Measurements from ENCODE around the gene SYT15.
"Not testable (repeated sequence)": the region's sequence is repeated elsewhere in the genome, so short reads cannot be mapped to it uniquely, and the experiment has no call there.

SYT15 gene

GRCh38 chr10:46578474-46579178 is at the start of gene SYT15:
Gene SYT15 (plus strand): TSS chr10:46579128. CDS start chr10:46579169, 41 bp downstream.
- DNase-seq, result not testable (repeated sequence)

GRCh38 chr10:46529742-46530141 is 49.2 kb upstream of the SYT15 start:
- DNase-seq, result not testable (repeated sequence)

- DNase-seq, result no peak
Measured at GRCh38 chr10:46530249-46531186, 48.4 kb upstream of the SYT15 start.

- DNase-seq, result not testable (repeated sequence)
Measured at GRCh38 chr10:46532256-46532655, 46.7 kb upstream of the SYT15 start.

GRCh38 chr10:46534828-46535524 is 44.0 kb upstream of the SYT15 start:
- no peak for DNase-seq

GRCh38 chr10:46536171-46536570 is 42.8 kb upstream of the SYT15 start:
- DNase-seq, result no peak

- DNase-seq, result no peak
Measured at GRCh38 chr10:46536781-46537180, 42.1 kb upstream of the SYT15 start.

- no peak for DNase-seq
Measured at GRCh38 chr10:46537309-46537708, 41.6 kb upstream of the SYT15 start.

GRCh38 chr10:46538155-46538554 is 40.8 kb upstream of the SYT15 start:
- DNase-seq, result no peak

GRCh38 chr10:46538717-46539426 is 40.1 kb upstream of the SYT15 start:
- no peak for DNase-seq

GRCh38 chr10:46539596-46540411 is 39.1 kb upstream of the SYT15 start:
- no peak for DNase-seq

- DNase-seq, result no peak
Measured at GRCh38 chr10:46540412-46541016, 38.4 kb upstream of the SYT15 start.

- no peak for DNase-seq
Measured at GRCh38 chr10:46541017-46541661, 37.8 kb upstream of the SYT15 start.

GRCh38 chr10:46541735-46542566 is 37.0 kb upstream of the SYT15 start:
- DNase-seq, result no peak

GRCh38 chr10:46542567-46543465 is 36.1 kb upstream of the SYT15 start:
- DNase-seq, result no peak

GRCh38 chr10:46543466-46544377 is 35.2 kb upstream of the SYT15 start:
- DNase-seq, result no peak

GRCh38 chr10:46544989-46545791 is 33.7 kb upstream of the SYT15 start:
- DNase-seq, result no peak
